Left ventricle myocardium inferior (tissue), 1 donor: Measurements from ENCODE around the gene PIK3C3. TPM values are rescaled to one million over a fixed set of nuclear protein-coding genes. Genes with fewer than 3 reads are reported as not detected.

Experiments
- DNase-seq: peaks from one replicate; pipeline ENCODE4 v3.0.0-alpha.2; 2020
- H3K27ac ChIP-seq: fragments of 200-600 bp; replicated peaks from 2 replicates; pipeline ENCODE4 v1.8.0; 2021
- H3K27me3 ChIP-seq: fragments of 200-600 bp; 2 replicates; pipeline ENCODE4 v1.8.0; 2021; ENCODE audit warnings: low read depth
- H3K36me3 ChIP-seq: fragments of 200-600 bp; 2 replicates; pipeline ENCODE4 v1.8.0; 2021
- H3K4me1 ChIP-seq: fragments of 200-600 bp; 2 replicates; pipeline ENCODE4 v1.8.0; 2021
- H3K4me3 ChIP-seq: fragments of 200-600 bp; 2 replicates; pipeline ENCODE4 v1.8.0; 2021; ENCODE audit warnings: mild to moderate bottlenecking, moderate library complexity
- H3K9me3 ChIP-seq: fragments of 200-600 bp; replicated peaks from 2 replicates; pipeline ENCODE4 v1.8.0; 2021
- intact Hi-C: fragments of 100-400 bp; cut with micrococcal nuclease; formaldehyde crosslinking; loops from one replicate; pipeline ENCODE4 v1.11.0; 2022
- total RNA-seq: library from RNA; stranded (reverse); fragmentation: NEBNext Ultra II Directional; extraction: Animal tissue kit (Norgen Biotek cat#: 25700); gene quantifications from one replicate; pipeline ENCODE4 v1.2.1, GENCODE V29; 2021
- TF ChIP-seq, protein P1 (sequence below): fragments of 200-600 bp; IDR thresholded peaks from 2 replicates; pipeline ENCODE4 v1.8.0; 2021; ENCODE audit warnings: antibody characterized with exemption, mild to moderate bottlenecking, borderline replicate concordance
- donor health status: DM: no; HTN: yes; CAD: no; lungs with severe emphysema.

PIK3C3 gene
- total RNA-seq, 1 donor from 2014 or later = 33.2 TPM

DNA sequence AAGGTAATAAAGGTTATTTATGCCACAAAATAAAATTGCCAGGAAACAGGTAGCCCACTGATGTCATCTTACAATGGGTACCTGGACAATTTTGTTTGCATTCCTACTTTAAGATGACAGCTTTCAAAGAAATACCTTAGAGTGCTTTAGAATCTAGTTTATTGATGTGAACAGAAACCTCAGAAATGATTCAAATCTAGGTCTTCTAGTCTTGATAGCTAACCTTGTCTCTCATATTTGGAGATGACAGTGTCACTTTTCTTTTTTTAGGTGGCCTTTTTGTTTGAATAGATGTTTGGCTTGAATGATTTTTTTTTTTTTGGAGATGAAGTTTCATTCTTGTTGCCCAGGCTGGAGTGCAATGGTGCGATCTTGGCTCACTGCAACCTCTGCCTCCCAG lies 69.1 kb downstream of the PIK3C3 start:
- Histone ChIP-seq H3K36me3 (peaks cover 54% of the 10 kb centered on the region), H3K27ac (no peak overlapping the region), H3K9me3 (no peaks in the 10 kb centered on the region), H3K4me3 (no peak overlapping the region), H3K27me3 (no peaks in the 10 kb centered on the region), H3K4me1 (no peaks in the 10 kb centered on the region)
- intact Hi-C loops = no loop called here
- DNase-seq = no peak
- TF ChIP-seq, protein P1, sequence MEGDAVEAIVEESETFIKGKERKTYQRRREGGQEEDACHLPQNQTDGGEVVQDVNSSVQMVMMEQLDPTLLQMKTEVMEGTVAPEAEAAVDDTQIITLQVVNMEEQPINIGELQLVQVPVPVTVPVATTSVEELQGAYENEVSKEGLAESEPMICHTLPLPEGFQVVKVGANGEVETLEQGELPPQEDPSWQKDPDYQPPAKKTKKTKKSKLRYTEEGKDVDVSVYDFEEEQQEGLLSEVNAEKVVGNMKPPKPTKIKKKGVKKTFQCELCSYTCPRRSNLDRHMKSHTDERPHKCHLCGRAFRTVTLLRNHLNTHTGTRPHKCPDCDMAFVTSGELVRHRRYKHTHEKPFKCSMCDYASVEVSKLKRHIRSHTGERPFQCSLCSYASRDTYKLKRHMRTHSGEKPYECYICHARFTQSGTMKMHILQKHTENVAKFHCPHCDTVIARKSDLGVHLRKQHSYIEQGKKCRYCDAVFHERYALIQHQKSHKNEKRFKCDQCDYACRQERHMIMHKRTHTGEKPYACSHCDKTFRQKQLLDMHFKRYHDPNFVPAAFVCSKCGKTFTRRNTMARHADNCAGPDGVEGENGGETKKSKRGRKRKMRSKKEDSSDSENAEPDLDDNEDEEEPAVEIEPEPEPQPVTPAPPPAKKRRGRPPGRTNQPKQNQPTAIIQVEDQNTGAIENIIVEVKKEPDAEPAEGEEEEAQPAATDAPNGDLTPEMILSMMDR = no peak

DNA sequence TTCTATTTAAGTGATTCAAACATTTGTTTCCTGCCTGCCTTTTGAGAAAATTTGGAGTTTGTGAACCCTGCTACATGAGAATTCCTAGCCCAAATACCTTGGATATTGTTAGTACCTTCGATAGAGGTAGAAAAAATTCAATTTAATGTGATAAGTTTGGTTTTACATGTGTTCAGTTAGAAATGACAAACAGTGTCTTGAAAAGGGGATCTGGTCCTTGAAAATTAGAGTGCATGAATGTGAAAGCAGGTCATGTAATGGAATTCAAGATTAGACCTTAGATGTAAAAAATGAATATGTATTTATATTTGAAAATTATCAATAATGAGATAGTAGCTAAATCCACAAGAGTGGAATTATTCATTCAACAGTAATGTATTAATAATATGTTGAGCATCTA lies 70.5 kb downstream of the PIK3C3 start:
- Histone ChIP-seq H3K36me3 (peaks cover 58% of the 10 kb centered on the region), H3K4me1 (no peaks in the 10 kb centered on the region), H3K27me3 (no peaks in the 10 kb centered on the region), H3K27ac (no peak overlapping the region), H3K9me3 (no peaks in the 10 kb centered on the region), H3K4me3 (no peak overlapping the region)
- no peak for DNase-seq
- TF ChIP-seq, protein P1 = no peak
- intact Hi-C loops = no loop called here

DNA sequence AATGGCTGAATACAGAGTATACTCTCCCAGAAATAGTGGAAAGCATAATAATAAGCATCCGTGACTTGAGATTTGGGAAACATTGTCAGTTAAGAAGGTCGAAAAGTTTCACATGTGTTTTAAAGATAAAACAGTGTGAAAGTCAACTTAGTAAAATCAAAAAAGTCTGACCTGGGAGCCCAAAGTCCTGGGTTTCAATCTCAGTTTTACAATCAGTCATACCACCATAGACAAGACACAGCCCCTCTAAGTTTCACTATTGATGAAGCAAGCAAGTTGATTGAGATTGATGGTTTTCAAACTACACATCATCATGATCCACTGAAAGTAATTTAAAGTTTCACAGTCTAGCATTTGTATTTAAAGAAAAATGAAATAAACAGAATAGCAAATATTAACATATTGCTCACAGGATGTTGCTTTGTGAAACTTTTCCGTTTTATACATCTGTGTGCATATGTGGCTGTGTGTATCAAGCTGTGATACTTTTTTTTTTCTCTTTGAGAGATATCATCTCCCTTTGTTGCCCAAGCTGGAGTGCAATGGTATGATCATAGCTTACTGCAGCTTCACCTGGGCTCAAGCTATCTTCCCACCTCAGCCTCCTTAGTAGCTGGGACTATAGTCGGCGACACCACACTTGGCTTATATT lies 71.1 kb downstream of the PIK3C3 start:
- no peak overlapping the region for H3K27ac ChIP-seq
- no peaks in the 10 kb centered on the region for H3K27me3 ChIP-seq
- H3K9me3 ChIP-seq = no peaks in the 10 kb centered on the region
- intact Hi-C loops = no loop called here
- TF ChIP-seq, protein P1 = no peak
- DNase-seq = no peak
- no peak overlapping the region for H3K4me3 ChIP-seq
- H3K36me3 ChIP-seq = peaks cover 58% of the 10 kb centered on the region
- no peaks in the 10 kb centered on the region for H3K4me1 ChIP-seq

DNA sequence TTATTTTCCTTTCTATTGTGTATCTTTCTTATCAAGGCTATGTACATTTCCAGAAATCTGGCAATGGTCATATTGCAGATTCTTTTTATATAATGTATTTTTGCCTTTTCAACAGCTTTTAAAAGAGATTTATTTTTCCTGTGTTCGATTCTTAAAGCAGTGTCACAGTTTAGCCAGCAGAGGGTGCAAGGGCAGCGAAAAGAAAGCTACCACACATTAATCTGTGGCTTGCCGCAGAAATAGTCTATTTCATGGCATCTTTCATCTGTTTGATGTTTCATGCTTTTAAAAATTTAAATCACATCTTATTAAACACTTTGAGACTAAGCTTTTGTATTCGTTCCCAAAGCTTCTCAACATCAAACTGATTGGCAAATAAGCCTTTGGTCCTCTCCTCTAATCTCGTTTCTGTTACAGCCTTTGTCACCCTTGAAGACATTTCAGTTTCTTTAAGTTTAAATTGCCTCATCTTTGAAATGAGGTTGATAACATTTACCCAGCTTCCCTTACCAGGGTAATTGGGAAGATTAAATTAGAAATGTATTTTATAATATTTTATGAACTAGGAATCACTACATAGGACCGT lies 73.3 kb downstream of the PIK3C3 start:
- H3K4me1 ChIP-seq = no peaks in the 10 kb centered on the region
- intact Hi-C loops = no loop called here
- peaks cover 52% of the 10 kb centered on the region for H3K36me3 ChIP-seq
- TF ChIP-seq, protein P1 = peak; percentile 82
- H3K4me3 ChIP-seq = no peak overlapping the region
- H3K27ac ChIP-seq = no peak overlapping the region
- no peak for DNase-seq
- no peaks in the 10 kb centered on the region for H3K27me3 ChIP-seq
- H3K9me3 ChIP-seq = no peaks in the 10 kb centered on the region

DNA sequence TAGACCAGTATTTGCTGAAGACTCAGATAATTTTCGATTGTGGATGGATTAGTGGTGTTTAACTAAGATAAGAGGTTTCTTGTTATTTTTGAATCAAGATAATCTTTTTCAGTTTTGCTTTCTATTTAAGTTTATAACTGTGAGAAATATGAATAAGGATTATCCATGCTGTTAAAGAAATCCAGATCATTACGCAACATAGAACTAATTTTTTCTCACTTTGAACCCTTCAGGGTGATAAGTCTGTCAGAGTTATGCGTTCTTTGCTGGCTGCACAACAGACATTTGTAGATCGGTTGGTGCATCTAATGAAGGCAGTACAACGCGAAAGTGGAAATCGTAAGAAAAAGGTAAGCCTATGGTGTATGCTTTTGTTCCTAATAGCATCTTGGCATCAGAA lies 74.1 kb downstream of the PIK3C3 start:
- TF ChIP-seq, protein P1 = no peak
- DNase-seq = no peak
- peaks cover 58% of the 10 kb centered on the region for H3K36me3 ChIP-seq
- no peaks in the 10 kb centered on the region for H3K9me3 ChIP-seq
- intact Hi-C loops = no loop called here
- H3K27ac ChIP-seq = no peak overlapping the region
- no peaks in the 10 kb centered on the region for H3K27me3 ChIP-seq
- H3K4me3 ChIP-seq = no peak overlapping the region
- H3K4me1 ChIP-seq = no peaks in the 10 kb centered on the region
